ENCODE data around the gene CEP192. TPM values are rescaled to one million over a fixed set of nuclear protein-coding genes. Genes with fewer than 3 reads are reported as not detected.

CEP192 gene
- total and polyA plus RNA-seq, 2 of the 13 experiments (the other 11 are each of a cell fraction or from before 2014, with no cell fraction given): 15.3 to 24.7 TPM

DNA sequence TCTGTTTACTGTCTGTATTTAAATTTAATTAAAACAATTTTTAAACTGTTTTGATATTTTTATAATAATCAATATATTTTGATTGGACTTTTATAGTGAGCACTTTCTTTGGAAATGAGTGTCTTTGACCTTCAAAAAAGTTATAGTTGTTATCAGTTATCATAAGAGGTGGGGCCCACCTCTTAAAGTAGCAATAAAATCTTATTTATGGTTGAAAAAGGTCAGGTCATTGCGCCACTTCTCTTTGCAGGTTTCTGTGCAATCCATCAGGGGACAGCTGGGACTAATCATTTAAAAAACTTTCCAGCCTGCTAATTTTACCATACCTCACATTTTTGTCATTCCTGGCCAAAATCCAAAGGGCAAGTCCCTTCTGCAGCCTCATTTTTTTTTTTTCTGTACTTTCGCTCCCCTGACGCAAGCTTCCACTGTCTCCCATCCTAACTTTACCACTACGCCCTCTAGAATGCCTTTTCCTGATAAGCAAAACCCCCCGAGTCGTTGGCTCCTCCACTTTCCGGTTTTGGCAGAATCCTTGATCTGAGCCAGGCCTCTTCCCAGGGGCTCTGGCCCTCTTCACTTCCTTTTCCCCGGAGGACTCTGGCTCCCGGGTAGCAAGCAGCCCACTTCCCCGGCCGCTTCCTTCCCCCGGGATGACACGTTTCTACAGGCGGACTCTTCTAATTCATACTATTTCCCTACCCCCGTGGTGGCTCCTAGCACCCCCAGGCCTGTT is 44.4 kb upstream of the CEP192 start (continued):
- TF ChIP-seq, protein P1, sequence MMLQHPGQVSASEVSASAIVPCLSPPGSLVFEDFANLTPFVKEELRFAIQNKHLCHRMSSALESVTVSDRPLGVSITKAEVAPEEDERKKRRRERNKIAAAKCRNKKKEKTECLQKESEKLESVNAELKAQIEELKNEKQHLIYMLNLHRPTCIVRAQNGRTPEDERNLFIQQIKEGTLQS (CRISPR knock-in tag; IDR thresholded peaks at IDR 0.05): no peak; the same call in 1 of the 2 replicates
- TF ChIP-seq YEATS2 (CRISPR knock-in tag; IDR thresholded peaks at IDR 0.05; ENCODE audit: borderline replicate concordance) (no peak), ZNF607 (CRISPR knock-in tag; IDR thresholded peaks at IDR 0.05; ENCODE audit: borderline replicate concordance) (no peak), SMAD9 (CRISPR knock-in tag; IDR thresholded peaks at IDR 0.05) (no peak), ZNF841 (CRISPR knock-in tag; IDR thresholded peaks at IDR 0.05; ENCODE audit: borderline replicate concordance) (no peak), ZNF260 (CRISPR knock-in tag; IDR thresholded peaks at IDR 0.05; ENCODE audit: borderline replicate concordance, low read depth) (no peak), ZNF746 (CRISPR knock-in tag; IDR thresholded peaks at IDR 0.05) (no peak), NCOA2 (CRISPR knock-in tag; IDR thresholded peaks at IDR 0.05) (peak; percentile 42; the same call in 1 of the 2 replicates), SP140L (CRISPR knock-in tag; IDR thresholded peaks at IDR 0.05; ENCODE audit: borderline replicate concordance) (no peak), BHLHE40 (IDR thresholded peaks at IDR 0.05; ENCODE audit: low read length) (no peak), CC2D1A (CRISPR knock-in tag; IDR thresholded peaks at IDR 0.05) (no peak), ZNF878 (CRISPR knock-in tag; IDR thresholded peaks at IDR 0.05) (no peak), ZNF138 (CRISPR knock-in tag; IDR thresholded peaks at IDR 0.05; ENCODE audit: low read depth) (no peak), ZNF788 (CRISPR knock-in tag; IDR thresholded peaks at IDR 0.05; ENCODE audit: borderline replicate concordance) (no peak), BRCA1 (CRISPR knock-in tag; IDR thresholded peaks at IDR 0.05) (no peak), XRCC5 (optimal IDR thresholded peaks at IDR 0.05; ENCODE audit: low read length) (no peak), SIN3B (IDR thresholded peaks at IDR 0.05; ENCODE audit: low read length) (no peak), SOX5 (CRISPR knock-in tag; IDR thresholded peaks at IDR 0.05; ENCODE audit: borderline replicate concordance) (peak; percentile 15; the same call in 1 of the 2 replicates), ZNF850 (CRISPR knock-in tag; conservative IDR thresholded peaks at IDR 0.05) (peak; percentile 63; the same call in 1 of the 2 replicates), ZBTB21 (CRISPR knock-in tag; IDR thresholded peaks at IDR 0.05) (no peak)
- TF ChIP-seq, protein P2, sequence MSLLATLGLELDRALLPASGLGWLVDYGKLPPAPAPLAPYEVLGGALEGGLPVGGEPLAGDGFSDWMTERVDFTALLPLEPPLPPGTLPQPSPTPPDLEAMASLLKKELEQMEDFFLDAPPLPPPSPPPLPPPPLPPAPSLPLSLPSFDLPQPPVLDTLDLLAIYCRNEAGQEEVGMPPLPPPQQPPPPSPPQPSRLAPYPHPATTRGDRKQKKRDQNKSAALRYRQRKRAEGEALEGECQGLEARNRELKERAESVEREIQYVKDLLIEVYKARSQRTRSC (CRISPR knock-in tag; IDR thresholded peaks at IDR 0.05; ENCODE audit: low read depth): no peak
- TF ChIP-seq, protein P3, sequence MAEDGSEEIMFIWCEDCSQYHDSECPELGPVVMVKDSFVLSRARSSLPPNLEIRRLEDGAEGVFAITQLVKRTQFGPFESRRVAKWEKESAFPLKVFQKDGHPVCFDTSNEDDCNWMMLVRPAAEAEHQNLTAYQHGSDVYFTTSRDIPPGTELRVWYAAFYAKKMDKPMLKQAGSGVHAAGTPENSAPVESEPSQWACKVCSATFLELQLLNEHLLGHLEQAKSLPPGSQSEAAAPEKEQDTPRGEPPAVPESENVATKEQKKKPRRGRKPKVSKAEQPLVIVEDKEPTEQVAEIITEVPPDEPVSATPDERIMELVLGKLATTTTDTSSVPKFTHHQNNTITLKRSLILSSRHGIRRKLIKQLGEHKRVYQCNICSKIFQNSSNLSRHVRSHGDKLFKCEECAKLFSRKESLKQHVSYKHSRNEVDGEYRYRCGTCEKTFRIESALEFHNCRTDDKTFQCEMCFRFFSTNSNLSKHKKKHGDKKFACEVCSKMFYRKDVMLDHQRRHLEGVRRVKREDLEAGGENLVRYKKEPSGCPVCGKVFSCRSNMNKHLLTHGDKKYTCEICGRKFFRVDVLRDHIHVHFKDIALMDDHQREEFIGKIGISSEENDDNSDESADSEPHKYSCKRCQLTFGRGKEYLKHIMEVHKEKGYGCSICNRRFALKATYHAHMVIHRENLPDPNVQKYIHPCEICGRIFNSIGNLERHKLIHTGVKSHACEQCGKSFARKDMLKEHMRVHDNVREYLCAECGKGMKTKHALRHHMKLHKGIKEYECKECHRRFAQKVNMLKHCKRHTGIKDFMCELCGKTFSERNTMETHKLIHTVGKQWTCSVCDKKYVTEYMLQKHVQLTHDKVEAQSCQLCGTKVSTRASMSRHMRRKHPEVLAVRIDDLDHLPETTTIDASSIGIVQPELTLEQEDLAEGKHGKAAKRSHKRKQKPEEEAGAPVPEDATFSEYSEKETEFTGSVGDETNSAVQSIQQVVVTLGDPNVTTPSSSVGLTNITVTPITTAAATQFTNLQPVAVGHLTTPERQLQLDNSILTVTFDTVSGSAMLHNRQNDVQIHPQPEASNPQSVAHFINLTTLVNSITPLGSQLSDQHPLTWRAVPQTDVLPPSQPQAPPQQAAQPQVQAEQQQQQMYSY (CRISPR knock-in tag; IDR thresholded peaks at IDR 0.05): 0 out of 2 replicates have a peak, but pooled peaks have one; percentile 13
- TF ChIP-seq, protein P4, sequence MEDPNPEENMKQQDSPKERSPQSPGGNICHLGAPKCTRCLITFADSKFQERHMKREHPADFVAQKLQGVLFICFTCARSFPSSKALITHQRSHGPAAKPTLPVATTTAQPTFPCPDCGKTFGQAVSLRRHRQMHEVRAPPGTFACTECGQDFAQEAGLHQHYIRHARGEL (CRISPR knock-in tag; IDR thresholded peaks at IDR 0.05): no peak
- TF ChIP-seq, protein P5, sequence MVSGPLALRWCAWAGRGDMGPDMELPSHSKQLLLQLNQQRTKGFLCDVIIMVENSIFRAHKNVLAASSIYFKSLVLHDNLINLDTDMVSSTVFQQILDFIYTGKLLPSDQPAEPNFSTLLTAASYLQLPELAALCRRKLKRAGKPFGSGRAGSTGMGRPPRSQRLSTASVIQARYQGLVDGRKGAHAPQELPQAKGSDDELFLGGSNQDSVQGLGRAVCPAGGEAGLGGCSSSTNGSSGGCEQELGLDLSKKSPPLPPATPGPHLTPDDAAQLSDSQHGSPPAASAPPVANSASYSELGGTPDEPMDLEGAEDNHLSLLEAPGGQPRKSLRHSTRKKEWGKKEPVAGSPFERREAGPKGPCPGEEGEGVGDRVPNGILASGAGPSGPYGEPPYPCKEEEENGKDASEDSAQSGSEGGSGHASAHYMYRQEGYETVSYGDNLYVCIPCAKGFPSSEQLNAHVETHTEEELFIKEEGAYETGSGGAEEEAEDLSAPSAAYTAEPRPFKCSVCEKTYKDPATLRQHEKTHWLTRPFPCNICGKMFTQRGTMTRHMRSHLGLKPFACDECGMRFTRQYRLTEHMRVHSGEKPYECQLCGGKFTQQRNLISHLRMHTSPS (CRISPR knock-in tag; IDR thresholded peaks at IDR 0.05; ENCODE audit: low read depth): no peak

All from HepG2 (cell line).